Nucleus accumbens (tissue), 56 donors: Measurements from ENCODE around the gene ANO1.
"Not testable (repeated sequence)": the region's sequence is repeated elsewhere in the genome, so short reads cannot be mapped to it uniquely, and the experiment has no call there.

ENCODE experiments used
- DNase-seq, 56 donors: peaks; one replicate each; lab custom pipeline; 2025; lab: John Stamatoyannopoulos, UW

The ANO1 gene

GRCh38 chr11:70078095-70078780 lies at the start of gene ANO1:
ANO1 (plus strand) TSS chr11:70078317; CDS start chr11:70078607, 290 bp downstream.
- no peak for DNase-seq

GRCh38 chr11:70029115-70029860 lies 48.8 kb upstream of the ANO1 start:
- no peak for DNase-seq

GRCh38 chr11:70029861-70030380 lies 48.2 kb upstream of the ANO1 start:
- no peak for DNase-seq

GRCh38 chr11:70030412-70030811 lies 47.7 kb upstream of the ANO1 start:
- DNase-seq = no peak

GRCh38 chr11:70031631-70032469 lies 46.3 kb upstream of the ANO1 start:
- DNase-seq = no peak

- DNase-seq = no peak
These were observed 45.7 kb upstream of the ANO1 start for GRCh38 chr11:70032470-70032795.

- no peak for DNase-seq
These were observed 45.0 kb upstream of the ANO1 start for GRCh38 chr11:70032943-70033710.

GRCh38 chr11:70033711-70034070 lies 44.4 kb upstream of the ANO1 start:
- DNase-seq = no peak

GRCh38 chr11:70034740-70035365 lies 43.3 kb upstream of the ANO1 start:
- DNase-seq = no peak

- not testable (repeated sequence) for DNase-seq
These were observed 42.5 kb upstream of the ANO1 start for GRCh38 chr11:70035665-70036064.

GRCh38 chr11:70036971-70037882 lies 40.9 kb upstream of the ANO1 start:
- no peak for DNase-seq

- DNase-seq = no peak
These were observed 39.9 kb upstream of the ANO1 start for GRCh38 chr11:70038034-70038834.

- DNase-seq = no peak
These were observed 37.7 kb upstream of the ANO1 start for GRCh38 chr11:70040452-70040851.

- DNase-seq = no peak
These were observed 37.1 kb upstream of the ANO1 start for GRCh38 chr11:70040869-70041501.

GRCh38 chr11:70043482-70043881 lies 34.6 kb upstream of the ANO1 start:
- no peak for DNase-seq

- DNase-seq = no peak
These were observed 32.0 kb upstream of the ANO1 start for GRCh38 chr11:70046089-70046488.

- no peak for DNase-seq
These were observed 29.7 kb upstream of the ANO1 start for GRCh38 chr11:70048279-70049024.
